GM12875 (cell line): ENCODE data around the gene TMEM119.

Experiments used
- H3K4me3 ChIP-seq: one replicate; pipeline ENCODE4 v1.5.1; 2011; ENCODE audit warnings: low read depth, low read length, control low read depth
- CTCF ChIP-seq: IDR thresholded peaks from 2 replicates; pipeline ENCODE4 v1.5.1; 2011; ENCODE audit warnings: low read depth, mild to moderate bottlenecking, control low read depth, inconsistent platforms, low read length, moderate library complexity, borderline replicate concordance; ENCODE audit not compliant: insufficient read depth

Gene TMEM119

GRCh38 chr12:108616941-108617858 is 19.3 kb upstream of the TMEM119 start:
- no peak for TF ChIP-seq CTCF
- no peak overlapping the region for H3K4me3 ChIP-seq

- no peak overlapping the region for H3K4me3 ChIP-seq
- TF ChIP-seq CTCF: no peak
Measured at GRCh38 chr12:108616359-108616758, 18.5 kb upstream of the TMEM119 start.

GRCh38 chr12:108615918-108616317 is 18.0 kb upstream of the TMEM119 start:
- TF ChIP-seq CTCF: no peak

GRCh38 chr12:108614639-108615038 is 16.8 kb upstream of the TMEM119 start:
- no peak for TF ChIP-seq CTCF
- no peak overlapping the region for H3K4me3 ChIP-seq

More at GRCh38 chr12:108615918-108616317, 18.0 kb upstream of the TMEM119 start:
- H3K4me3 ChIP-seq: no peak overlapping the region

- no peak overlapping the region for H3K4me3 ChIP-seq
- TF ChIP-seq CTCF: no peak
Measured at GRCh38 chr12:108614041-108614440, 16.2 kb upstream of the TMEM119 start.

- TF ChIP-seq CTCF: no peak
- H3K4me3 ChIP-seq: no peak overlapping the region
Measured at GRCh38 chr12:108613548-108613947, 15.7 kb upstream of the TMEM119 start.

GRCh38 chr12:108612788-108613282 is 15.0 kb upstream of the TMEM119 start:
- TF ChIP-seq CTCF: no peak
- H3K4me3 ChIP-seq: no peak overlapping the region
